Lower leg skin (tissue), 3 donors: Measurements from ENCODE around the gene SEC14L1.

Experiments used
- POLR2A ChIP-seq, 2 donors: fragments of 450-650 bp; IDR thresholded peaks; one replicate each; pipeline ENCODE4 v1.6.1; 2016 to 2017; ENCODE audit warnings: antibody characterized with exemption in 2 of 2, mild to moderate bottlenecking in 1 of 2, moderate library complexity in 1 of 2
- TF ChIP-seq, protein P1 (sequence below), 3 donors: fragments of 450-650 bp; IDR thresholded peaks; one replicate each; pipeline ENCODE4 v1.5.1; 2016; ENCODE audit warnings: antibody characterized with exemption in 3 of 3, mild to moderate bottlenecking in 3 of 3, moderate library complexity in 2 of 3

GRCh38 chr17:77095461-77095860, 45.3 kb upstream of the SEC14L1 start:
- TF ChIP-seq, protein P1, sequence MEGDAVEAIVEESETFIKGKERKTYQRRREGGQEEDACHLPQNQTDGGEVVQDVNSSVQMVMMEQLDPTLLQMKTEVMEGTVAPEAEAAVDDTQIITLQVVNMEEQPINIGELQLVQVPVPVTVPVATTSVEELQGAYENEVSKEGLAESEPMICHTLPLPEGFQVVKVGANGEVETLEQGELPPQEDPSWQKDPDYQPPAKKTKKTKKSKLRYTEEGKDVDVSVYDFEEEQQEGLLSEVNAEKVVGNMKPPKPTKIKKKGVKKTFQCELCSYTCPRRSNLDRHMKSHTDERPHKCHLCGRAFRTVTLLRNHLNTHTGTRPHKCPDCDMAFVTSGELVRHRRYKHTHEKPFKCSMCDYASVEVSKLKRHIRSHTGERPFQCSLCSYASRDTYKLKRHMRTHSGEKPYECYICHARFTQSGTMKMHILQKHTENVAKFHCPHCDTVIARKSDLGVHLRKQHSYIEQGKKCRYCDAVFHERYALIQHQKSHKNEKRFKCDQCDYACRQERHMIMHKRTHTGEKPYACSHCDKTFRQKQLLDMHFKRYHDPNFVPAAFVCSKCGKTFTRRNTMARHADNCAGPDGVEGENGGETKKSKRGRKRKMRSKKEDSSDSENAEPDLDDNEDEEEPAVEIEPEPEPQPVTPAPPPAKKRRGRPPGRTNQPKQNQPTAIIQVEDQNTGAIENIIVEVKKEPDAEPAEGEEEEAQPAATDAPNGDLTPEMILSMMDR (IDR thresholded peaks at IDR 0.05), result no peak
- TF ChIP-seq POLR2A (IDR thresholded peaks at IDR 0.05), result no peak
